Myocyte (in vitro differentiated cells): ENCODE measurements around the gene IMPDH2. TPM values are rescaled to one million over a fixed set of nuclear protein-coding genes. Genes with fewer than 3 reads are reported as not detected.

ENCODE experiments used
- DNase-seq: peaks from one replicate; pipeline ENCODE4 v3.0.0-alpha.2; 2012; ENCODE audit warnings: low read depth
- microRNA counts: library from miRNA; unstranded; fragments of <30 nt; microRNA quantifications from one replicate; lab custom pipeline; 2016
- microRNA-seq: library from miRNA; unstranded; fragments of <30 nt; microRNA quantifications from one replicate; pipeline ENCODE4, GENCODE V29; 2016
- total RNA-seq: library from RNA; depleted of rRNA; stranded (reverse); fragments of >200 nt; gene quantifications from 2 replicates; pipeline ENCODE4 v1.2.3, GENCODE V29; 2014

The IMPDH2 gene
- total RNA-seq, 1 donor from 2014 or later, result 242 TPM

DNA sequence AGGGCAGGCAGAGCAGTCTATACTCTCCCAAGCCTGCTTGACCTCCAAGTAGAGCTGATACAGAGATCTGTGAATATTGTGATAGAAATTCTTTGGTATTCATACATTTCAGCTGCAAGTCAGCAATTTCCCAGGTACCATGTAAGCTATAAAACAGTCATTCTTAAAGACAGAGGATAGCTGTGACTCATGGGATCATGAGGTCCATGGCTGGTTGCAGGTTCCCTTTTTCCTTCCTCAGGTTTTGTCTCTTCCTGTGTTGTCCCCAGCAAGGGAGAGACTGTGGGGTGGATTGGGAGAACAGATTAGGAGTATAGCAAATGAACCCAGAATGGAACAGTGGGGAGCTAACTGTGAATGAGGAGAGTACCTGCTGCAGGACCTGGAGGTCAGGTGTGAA, 44.5 kb downstream of the IMPDH2 start:
- DNase-seq, result no peak

GRCh38 chr3:48983096-48983495, 46.1 kb downstream of the IMPDH2 start:
- DNase-seq, result no peak

DNA sequence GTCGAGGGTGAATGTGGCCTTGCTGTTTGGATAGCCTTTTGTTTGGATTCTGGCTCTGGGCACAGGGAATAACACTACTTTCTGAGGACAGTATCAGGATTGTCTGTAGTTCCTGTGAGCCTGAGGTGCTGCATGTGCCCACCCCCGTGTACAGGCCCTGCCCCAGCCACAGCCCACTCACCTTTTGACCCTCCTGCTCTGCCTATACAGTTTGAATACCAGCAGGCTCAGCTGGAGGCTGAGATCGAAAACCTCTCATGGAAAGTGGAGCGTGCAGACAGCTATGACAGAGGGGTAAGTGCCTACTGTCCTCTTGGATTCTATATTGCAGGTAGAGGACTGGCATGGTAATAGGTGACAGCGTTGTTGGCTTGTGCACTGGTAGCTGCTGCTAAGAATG, 46.5 kb downstream of the IMPDH2 start:
- no peak for DNase-seq

GRCh38 chr3:48982016-48982415, 47.2 kb downstream of the IMPDH2 start:
- no peak for DNase-seq

- no peak for DNase-seq
These were observed 48.9 kb downstream of the IMPDH2 start for GRCh38 chr3:48980295-48980694.

DNA sequence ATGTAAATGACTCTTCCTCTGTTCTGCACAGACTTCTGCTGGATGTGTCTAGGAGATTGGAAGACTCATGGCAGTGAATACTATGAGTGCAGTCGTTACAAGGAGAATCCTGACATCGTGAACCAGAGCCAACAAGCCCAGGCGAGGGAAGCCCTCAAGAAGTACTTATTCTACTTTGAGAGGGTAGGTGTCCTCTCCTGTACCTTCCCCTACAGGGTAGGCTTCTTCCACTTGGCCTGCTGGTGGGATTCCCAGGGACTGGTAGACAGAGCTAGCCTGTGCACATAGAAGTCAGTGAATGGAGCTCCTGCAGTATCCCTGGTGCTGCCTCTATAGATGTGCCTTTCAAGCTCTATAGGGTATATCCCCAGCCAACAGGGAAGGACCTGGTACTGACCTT, 49.7 kb downstream of the IMPDH2 start:
- no peak for DNase-seq

MicroRNAs within 50 kb of the gene (microRNA counts, 767-probe panel; counts per million panel counts)
- 13,114 counts per million, percentile 65 among the panel's probes with 10 or more counts for microRNA hsa-miR-191-5p (lab: Ali Mortazavi, UCI)
- not detected for microRNA hsa-miR-425-5p (lab: Ali Mortazavi, UCI)

Small RNA genes within 50 kb of the gene (microRNA-seq; reads per million reads assigned to microRNA genes)
- gene MIR191, result 6,000 reads per million, percentile 94 among the genes with 10 or more reads in this experiment
- gene MIR425, result 1,824 reads per million, percentile 85 among the genes with 10 or more reads in this experiment

Other genes starting within 250 kb of the IMPDH2 start
- 41.8 and 47.6 TPM in 2 replicates for gene PRKAR2A, start 181.5 kb downstream of the IMPDH2 start, total RNA-seq
- gene SLC25A20, start 130.5 kb downstream of the IMPDH2 start, total RNA-seq, result 23.7 and 37.9 TPM in 2 replicates
- gene ARIH2, start 110.6 kb downstream of the IMPDH2 start, total RNA-seq, result 87.2 and 88.5 TPM in 2 replicates
- gene P4HTM, start 39.2 kb downstream of the IMPDH2 start, total RNA-seq, result 32.8 and 35.9 TPM in 2 replicates
- gene WDR6, start 22.0 kb downstream of the IMPDH2 start, total RNA-seq, result 86.8 and 95.5 TPM in 2 replicates
- 35.8 and 42.8 TPM in 2 replicates for gene DALRD3, start 10.8 kb downstream of the IMPDH2 start, total RNA-seq
- 136 and 185 TPM in 2 replicates for gene NDUFAF3, start 7.3 kb downstream of the IMPDH2 start, total RNA-seq
- gene QRICH1, start 64.7 kb upstream of the IMPDH2 start, total RNA-seq, result 57.4 and 73.0 TPM in 2 replicates
- gene QARS1, start 75.4 kb upstream of the IMPDH2 start, total RNA-seq, result 131 and 190 TPM in 2 replicates
- 66.1 and 74.5 TPM in 2 replicates for gene USP19, start 91.4 kb upstream of the IMPDH2 start, total RNA-seq
- gene LAMB2, start 103.7 kb upstream of the IMPDH2 start, total RNA-seq, result 632 and 641 TPM in 2 replicates
- 34.3 and 35.0 TPM in 2 replicates for gene CCDC71, start 136.9 kb upstream of the IMPDH2 start, total RNA-seq
- gene KLHDC8B, start 142.2 kb upstream of the IMPDH2 start, total RNA-seq, result 28.7 and 45.0 TPM in 2 replicates
- gene C3orf62, start 247.8 kb upstream of the IMPDH2 start, total RNA-seq, result 1.4 and 1.6 TPM in 2 replicates